ENCODE data around the gene EYA2.

The EYA2 gene

DNA sequence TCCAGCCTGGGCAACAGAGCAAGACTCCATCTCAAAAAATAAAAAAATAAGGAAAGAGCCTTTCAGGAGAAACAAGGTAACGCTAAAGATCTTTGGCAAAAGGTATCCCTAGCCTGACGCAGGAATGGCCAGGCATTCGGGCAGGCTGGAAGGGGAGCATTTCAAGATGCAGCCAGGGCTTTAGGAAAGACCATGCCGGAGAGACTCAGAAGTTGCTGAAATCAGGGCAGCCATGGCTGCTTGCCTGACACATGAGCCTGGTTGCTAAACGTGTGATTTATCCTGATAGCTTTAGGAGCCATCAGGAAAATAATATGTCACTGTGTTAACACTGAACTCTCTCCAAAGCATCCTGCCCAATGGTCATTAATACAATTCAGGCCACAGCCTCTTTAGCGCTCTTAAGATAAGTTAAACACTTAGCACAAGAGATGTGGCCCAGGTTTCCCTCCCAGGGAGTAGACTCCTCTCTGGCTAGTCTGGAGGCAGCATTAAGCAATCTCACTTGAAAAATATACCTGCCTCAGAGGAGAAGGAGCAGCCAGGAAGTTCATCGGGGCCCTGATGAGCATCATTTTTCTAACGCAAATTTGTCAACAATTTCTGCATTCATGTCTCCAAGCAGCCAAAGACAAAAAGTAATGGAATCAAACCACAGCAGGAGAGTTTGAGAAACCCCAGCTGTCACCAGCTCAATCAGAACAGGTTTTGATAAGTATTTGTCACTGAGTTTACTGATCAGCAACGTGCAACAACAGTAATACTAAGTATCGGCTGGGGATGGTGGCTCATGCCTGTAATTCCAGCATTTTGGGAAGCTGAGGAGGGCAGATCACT lies 261.9 kb downstream of the EYA2 start:
- CTCF ChIA-PET = no interaction called here

GRCh38 chr20:47159166-47159565 lies 264.5 kb downstream of the EYA2 start:
- DNase-seq (ENCODE audit: extremely low spot score) = no peak
- POLR2A ChIA-PET = no interaction called here
- CTCF ChIA-PET = no interaction called here
- TF ChIP-seq SUZ12 (IDR thresholded peaks at IDR 0.05) (no peak), BHLHE40 (IDR thresholded peaks at IDR 0.05; ENCODE audit: borderline replicate concordance) (no peak), LEF1 (IDR thresholded peaks at IDR 0.05; ENCODE audit: borderline replicate concordance) (no peak), ELF4 (IDR thresholded peaks at IDR 0.05) (no peak), FOXK2 (IDR thresholded peaks at IDR 0.05) (no peak)

More for the DNA sequence above, 261.9 kb downstream of the EYA2 start:
- TF ChIP-seq SUZ12 (IDR thresholded peaks at IDR 0.05) (no peak), LEF1 (IDR thresholded peaks at IDR 0.05; ENCODE audit: borderline replicate concordance) (no peak), SP1 (IDR thresholded peaks at IDR 0.05) (no peak), NFRKB (IDR thresholded peaks at IDR 0.05) (no peak), FOXA1 (IDR thresholded peaks at IDR 0.05) (no peak), PKNOX1 (IDR thresholded peaks at IDR 0.05) (no peak), ELF4 (IDR thresholded peaks at IDR 0.05) (no peak), CTBP1 (IDR thresholded peaks at IDR 0.05; ENCODE audit: borderline replicate concordance) (no peak)
- no peak for DNase-seq (ENCODE audit: extremely low spot score)
- POLR2A ChIA-PET = no interaction called here

- ChIA-PET CTCF (no interaction called here), POLR2A (no interaction called here)
- TF ChIP-seq CTBP1 (IDR thresholded peaks at IDR 0.05; ENCODE audit: borderline replicate concordance) = no peak
- no peak for TF ChIP-seq SUZ12 (IDR thresholded peaks at IDR 0.05)
- no peak for TF ChIP-seq FOXA1 (IDR thresholded peaks at IDR 0.05)
- no peak for TF ChIP-seq TARDBP (IDR thresholded peaks at IDR 0.05)
- DNase-seq (ENCODE audit: extremely low spot score) = no peak
Measured at GRCh38 chr20:47160240-47160639, 265.6 kb downstream of the EYA2 start.

DNA sequence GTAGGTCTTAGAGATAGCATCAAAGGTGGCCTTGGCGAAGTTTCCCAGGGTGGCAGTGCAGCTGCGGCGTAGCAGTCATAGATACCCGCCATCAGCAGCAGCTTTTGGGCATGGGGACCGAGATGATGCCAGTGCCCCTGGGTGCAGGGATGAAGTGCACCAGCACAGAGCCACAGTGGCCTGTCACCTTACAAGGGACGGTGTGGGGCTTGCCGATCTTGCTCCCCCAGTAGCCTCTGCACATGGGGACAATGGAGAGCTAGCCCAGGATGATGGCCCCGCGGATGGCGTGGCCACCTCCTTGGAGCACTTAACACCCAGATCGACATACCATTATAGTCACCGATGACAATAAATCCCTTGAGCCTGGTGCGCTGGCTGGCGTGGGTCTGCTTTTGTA lies 266.3 kb downstream of the EYA2 start:
- POLR2A ChIA-PET = no interaction called here
- no peak for DNase-seq (ENCODE audit: extremely low spot score)
- CTCF ChIA-PET = no interaction called here
- no peak for TF ChIP-seq CTBP1 (IDR thresholded peaks at IDR 0.05; ENCODE audit: borderline replicate concordance)
- no peak for TF ChIP-seq HDGF (IDR thresholded peaks at IDR 0.05; ENCODE audit: borderline replicate concordance)
- TF ChIP-seq ZNF384 (IDR thresholded peaks at IDR 0.05) = no peak

DNA sequence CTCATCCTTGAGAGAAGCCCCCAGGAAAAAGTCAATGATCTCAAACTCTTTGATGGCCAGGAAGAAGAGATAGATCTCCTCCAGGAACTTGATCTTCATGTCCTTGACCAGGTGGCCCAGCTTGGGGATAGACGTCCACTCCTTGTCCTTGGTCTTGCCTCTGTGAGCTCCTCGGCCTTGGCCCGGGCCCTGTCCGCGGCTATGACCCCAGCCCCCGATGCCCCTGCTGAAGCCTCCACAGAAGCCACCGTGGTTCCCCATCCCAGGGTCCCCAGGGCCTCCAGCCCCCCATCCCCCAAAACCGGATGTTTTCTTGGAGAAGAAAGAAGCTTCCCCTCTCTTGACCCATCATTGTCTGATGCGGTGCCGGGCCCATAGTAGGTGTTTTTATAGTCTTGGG lies 266.8 kb downstream of the EYA2 start:
- POLR2A ChIA-PET = no interaction called here
- no peak for TF ChIP-seq ELF4 (IDR thresholded peaks at IDR 0.05)
- no peak for TF ChIP-seq PKNOX1 (IDR thresholded peaks at IDR 0.05)
- no peak for TF ChIP-seq ARNT (IDR thresholded peaks at IDR 0.05)
- no peak for TF ChIP-seq FOXA1 (IDR thresholded peaks at IDR 0.05)
- TF ChIP-seq ZNF384 (IDR thresholded peaks at IDR 0.05) = no peak
- CTCF ChIA-PET = interaction anchor here (0.6 kb wide), 1 partner anchor 49 kb away, joined by 3 read pairs; no protein-coding TSS in a partner anchor
- no peak for DNase-seq (ENCODE audit: extremely low spot score)

DNA sequence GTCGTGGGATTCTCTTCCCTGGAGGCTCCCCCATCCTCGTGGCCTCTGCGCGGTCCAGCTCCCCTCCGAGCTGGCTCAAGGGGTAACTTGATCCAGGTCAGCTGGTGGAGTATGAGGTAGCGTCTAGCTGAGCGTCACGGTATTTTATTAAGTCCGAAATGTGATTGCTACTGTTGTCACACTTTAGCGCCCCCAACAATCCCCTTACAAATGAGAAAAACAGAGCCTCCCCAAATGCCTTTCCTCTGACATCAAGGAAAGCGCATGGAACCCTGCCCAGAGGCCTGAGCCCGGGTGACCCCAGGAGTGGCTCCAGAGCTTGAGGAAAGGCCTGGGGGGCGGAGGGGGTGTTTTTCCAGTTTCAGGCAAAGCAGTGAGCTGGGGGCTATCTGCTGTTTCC lies 269.5 kb downstream of the EYA2 start:
- no peak for DNase-seq (ENCODE audit: extremely low spot score)
- CTCF ChIA-PET = interaction anchor here (0.6 kb wide), 1 partner anchor 12 kb away, joined by 4 read pairs; no protein-coding TSS in a partner anchor
- POLR2A ChIA-PET = no interaction called here
- no peak for TF ChIP-seq LEF1 (IDR thresholded peaks at IDR 0.05; ENCODE audit: borderline replicate concordance)
- no peak for TF ChIP-seq CTBP1 (IDR thresholded peaks at IDR 0.05; ENCODE audit: borderline replicate concordance)

DNA sequence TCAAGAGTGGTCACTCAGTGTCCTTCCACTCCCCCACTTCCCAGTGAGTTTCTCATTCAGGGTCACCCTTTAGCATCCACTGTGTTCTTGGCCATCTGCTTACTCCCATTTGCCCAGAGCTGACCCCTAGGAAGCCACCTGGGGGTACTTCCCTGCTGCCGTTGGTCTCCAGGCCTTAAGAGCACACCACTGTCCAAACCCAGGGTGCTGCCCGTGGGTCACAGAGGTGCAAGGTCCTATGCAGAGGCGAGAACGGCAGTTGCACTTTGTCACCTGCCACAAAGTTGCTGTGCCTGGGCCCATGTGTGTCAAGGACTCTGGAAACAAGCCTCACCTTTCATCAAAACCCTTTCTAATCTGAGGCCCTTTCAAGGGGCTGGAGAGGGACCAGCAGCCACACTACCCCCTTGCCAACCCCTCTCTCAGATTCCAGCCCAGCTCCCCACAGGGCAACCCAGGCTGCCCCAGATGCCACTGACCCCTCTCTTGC lies 270.8 kb downstream of the EYA2 start:
- TF ChIP-seq ZNF384 (IDR thresholded peaks at IDR 0.05) (no peak), FOXM1 (IDR thresholded peaks at IDR 0.05; ENCODE audit: borderline replicate concordance) (no peak), TARDBP (IDR thresholded peaks at IDR 0.05) (no peak)
- DNase-seq (ENCODE audit: extremely low spot score) = no peak
- ChIA-PET POLR2A (no interaction called here), CTCF (no interaction called here)

DNA sequence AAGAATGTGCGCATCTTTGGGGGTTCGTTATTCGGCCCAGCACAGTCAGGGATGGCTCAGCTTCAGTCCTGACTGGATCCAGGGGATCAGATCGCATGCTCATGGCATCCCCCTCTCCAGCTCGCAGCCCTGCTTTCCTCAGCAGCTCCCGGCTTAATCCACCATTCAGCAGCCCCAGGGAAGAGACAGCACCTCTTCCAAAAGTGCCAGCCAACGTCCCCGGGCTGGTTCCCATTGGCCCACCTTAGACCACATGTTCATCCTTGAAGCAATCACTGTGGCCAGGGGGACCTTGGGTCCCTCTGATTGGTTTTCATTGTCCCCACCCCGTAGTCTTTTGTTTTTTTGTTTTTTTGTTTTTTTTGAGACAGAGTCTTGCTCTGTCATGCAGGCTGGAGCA lies 273.2 kb downstream of the EYA2 start:
- TF ChIP-seq ELF4 (IDR thresholded peaks at IDR 0.05) (no peak), LEF1 (IDR thresholded peaks at IDR 0.05; ENCODE audit: borderline replicate concordance) (no peak)
- ChIA-PET POLR2A (no interaction called here), CTCF (no interaction called here)
- DNase-seq (ENCODE audit: extremely low spot score) = no peak

DNA sequence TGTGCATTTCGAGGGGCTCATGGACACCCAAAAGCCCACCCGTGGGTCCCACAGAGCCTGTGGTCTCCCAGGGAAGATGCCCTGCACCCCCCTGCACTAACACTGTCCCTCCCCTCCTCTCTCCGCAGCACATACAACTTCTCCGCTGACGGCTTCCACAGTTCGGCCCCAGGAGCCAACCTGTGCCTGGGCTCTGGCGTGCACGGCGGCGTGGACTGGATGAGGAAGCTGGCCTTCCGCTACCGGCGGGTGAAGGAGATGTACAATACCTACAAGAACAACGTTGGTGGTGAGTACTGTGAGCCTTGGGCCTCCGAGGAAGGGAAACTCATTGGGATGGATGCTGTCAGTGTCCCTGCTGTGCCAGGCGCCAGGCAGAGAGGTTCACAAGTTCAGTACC lies 277.9 kb downstream of the EYA2 start:
- ChIA-PET CTCF (no interaction called here), POLR2A (no interaction called here)
- no peak for TF ChIP-seq LEF1 (IDR thresholded peaks at IDR 0.05; ENCODE audit: borderline replicate concordance)
- TF ChIP-seq SP1 (IDR thresholded peaks at IDR 0.05) = no peak
- TF ChIP-seq FOXK2 (IDR thresholded peaks at IDR 0.05) = no peak
- no peak for TF ChIP-seq SUZ12 (IDR thresholded peaks at IDR 0.05)
- no peak for TF ChIP-seq ZNF384 (IDR thresholded peaks at IDR 0.05)
- no peak for TF ChIP-seq TARDBP (IDR thresholded peaks at IDR 0.05)
- no peak for TF ChIP-seq NFRKB (IDR thresholded peaks at IDR 0.05)
- TF ChIP-seq CTBP1 (IDR thresholded peaks at IDR 0.05; ENCODE audit: borderline replicate concordance) = no peak
- TF ChIP-seq ARNT (IDR thresholded peaks at IDR 0.05) = no peak
- TF ChIP-seq BHLHE40 (IDR thresholded peaks at IDR 0.05; ENCODE audit: borderline replicate concordance) = no peak
- TF ChIP-seq FOXM1 (IDR thresholded peaks at IDR 0.05; ENCODE audit: borderline replicate concordance) = no peak
- no peak for TF ChIP-seq L3MBTL2 (conservative IDR thresholded peaks at IDR 0.05)
- TF ChIP-seq ELF4 (IDR thresholded peaks at IDR 0.05) = no peak
- no peak for TF ChIP-seq FOXA1 (IDR thresholded peaks at IDR 0.05)
- TF ChIP-seq HDGF (IDR thresholded peaks at IDR 0.05; ENCODE audit: borderline replicate concordance) = no peak
- no peak for TF ChIP-seq PKNOX1 (IDR thresholded peaks at IDR 0.05)
- DNase-seq (ENCODE audit: extremely low spot score) = no peak

Data from HEK293T (cell line).